SHP77 (cell line): ENCODE results near the gene TMOD3.
"Not testable (repeated sequence)": the region's sequence is repeated elsewhere in the genome, so short reads cannot be mapped to it uniquely, and the experiment has no call there.

Source experiments
- DNase-seq, 2 experiments: peaks; one replicate each; lab custom pipeline; 2025; lab: John Stamatoyannopoulos, UW

Gene TMOD3

GRCh38 chr15:51829376-51830275, at the start of gene TMOD3:
TMOD3 (plus strand) TSS chr15:51829653; CDS start chr15:51862885, 33,232 bp downstream.
- DNase-seq, result peak; percentile 81 to 83

- DNase-seq, result no peak
Measured at GRCh38 chr15:51780636-51781035, 48.8 kb upstream of the TMOD3 start.

GRCh38 chr15:51781506-51781905, 47.9 kb upstream of the TMOD3 start:
- DNase-seq, result no peak

GRCh38 chr15:51782357-51782896, 47.0 kb upstream of the TMOD3 start:
- no peak for DNase-seq

- no peak for DNase-seq
Measured at GRCh38 chr15:51783967-51784366, 45.5 kb upstream of the TMOD3 start.

GRCh38 chr15:51787130-51787529, 42.3 kb upstream of the TMOD3 start:
- not testable (repeated sequence) for DNase-seq

- DNase-seq, result not testable (repeated sequence)
Measured at GRCh38 chr15:51792474-51792873, 37.0 kb upstream of the TMOD3 start.

GRCh38 chr15:51793521-51794305, 35.7 kb upstream of the TMOD3 start:
- no peak for DNase-seq

GRCh38 chr15:51796847-51797401, 32.5 kb upstream of the TMOD3 start:
- peak; percentile 72 to 76 for DNase-seq

- DNase-seq, result no peak
Measured at GRCh38 chr15:51798281-51798680, 31.2 kb upstream of the TMOD3 start.

GRCh38 chr15:51799282-51800252, 29.9 kb upstream of the TMOD3 start:
- DNase-seq, result no peak

GRCh38 chr15:51801391-51801835, 28.0 kb upstream of the TMOD3 start:
- peak in 1 of 2 experiments; percentile 32 for DNase-seq

- DNase-seq, result no peak
Measured at GRCh38 chr15:51802593-51802992, 26.9 kb upstream of the TMOD3 start.

- DNase-seq, result no peak
Measured at GRCh38 chr15:51803965-51804364, 25.5 kb upstream of the TMOD3 start.

- no peak for DNase-seq
Measured at GRCh38 chr15:51806123-51806522, 23.3 kb upstream of the TMOD3 start.

GRCh38 chr15:51809457-51809856, 20.0 kb upstream of the TMOD3 start:
- DNase-seq, result no peak

GRCh38 chr15:51812598-51812997, 16.9 kb upstream of the TMOD3 start:
- no peak for DNase-seq

GRCh38 chr15:51814606-51815005, 14.8 kb upstream of the TMOD3 start:
- DNase-seq, result no peak

- no peak for DNase-seq
Measured at GRCh38 chr15:51816611-51817010, 12.8 kb upstream of the TMOD3 start.

- no peak for DNase-seq
Measured at GRCh38 chr15:51818150-51818549, 11.3 kb upstream of the TMOD3 start.

- DNase-seq, result no peak
Measured at GRCh38 chr15:51825698-51826097, 3.8 kb upstream of the TMOD3 start.
